Measurements from ENCODE around the gene ATP6AP1. TPM values are rescaled to one million over a fixed set of nuclear protein-coding genes. Genes with fewer than 3 reads are reported as not detected.

ATP6AP1 gene
- total and polyA plus RNA-seq, 9 of the 15 experiments (the other 6 are each of a cell fraction or from before 2014, with no cell fraction given), result 8.3 to 90.5 (median 52.9) TPM

DNA sequence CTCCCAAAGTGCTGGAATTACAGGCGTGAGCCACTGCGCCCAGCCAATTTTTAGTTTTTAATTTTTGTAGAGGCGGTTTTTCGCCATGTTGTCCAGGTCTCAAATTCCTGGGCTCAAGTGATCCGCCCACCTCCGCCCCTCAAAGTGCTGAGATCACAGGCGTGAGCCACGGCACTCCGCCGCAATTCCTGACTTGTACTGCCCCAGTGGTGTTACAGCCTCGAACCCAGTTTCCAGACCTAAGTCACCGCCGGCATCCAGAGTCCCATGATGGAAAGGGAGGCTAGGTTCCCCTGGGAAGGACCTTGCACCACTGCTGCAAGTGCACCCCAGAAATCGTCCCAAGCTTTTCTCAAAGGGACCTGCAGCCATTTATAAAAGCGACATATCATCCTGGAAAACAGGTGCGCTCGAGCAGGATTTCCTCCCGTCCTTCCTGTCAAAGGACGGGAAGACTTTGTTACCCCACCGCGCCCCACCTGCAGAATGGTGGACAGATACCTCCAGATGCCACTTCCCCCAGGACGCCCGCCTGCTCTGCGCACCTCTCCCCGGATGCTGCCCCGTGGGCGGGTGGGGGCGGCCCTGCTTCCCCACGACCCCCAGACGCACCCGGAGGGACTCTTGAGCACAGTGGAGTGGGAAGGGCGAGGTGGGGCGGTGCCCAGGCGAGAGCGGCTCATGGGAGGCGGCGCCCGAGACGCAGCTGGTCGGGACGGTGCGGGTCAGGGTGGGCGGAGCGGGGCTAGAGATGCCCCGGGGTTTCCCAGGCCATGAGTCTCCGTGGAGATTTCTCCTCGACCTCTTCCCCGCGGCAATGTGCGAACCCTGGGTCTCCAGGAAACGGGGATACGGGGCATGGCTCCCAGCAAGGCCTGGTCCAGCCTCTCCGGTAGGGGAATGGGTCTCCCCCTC, 31.2 kb upstream of the ATP6AP1 start (continued):
- TF ChIP-seq, protein P1, sequence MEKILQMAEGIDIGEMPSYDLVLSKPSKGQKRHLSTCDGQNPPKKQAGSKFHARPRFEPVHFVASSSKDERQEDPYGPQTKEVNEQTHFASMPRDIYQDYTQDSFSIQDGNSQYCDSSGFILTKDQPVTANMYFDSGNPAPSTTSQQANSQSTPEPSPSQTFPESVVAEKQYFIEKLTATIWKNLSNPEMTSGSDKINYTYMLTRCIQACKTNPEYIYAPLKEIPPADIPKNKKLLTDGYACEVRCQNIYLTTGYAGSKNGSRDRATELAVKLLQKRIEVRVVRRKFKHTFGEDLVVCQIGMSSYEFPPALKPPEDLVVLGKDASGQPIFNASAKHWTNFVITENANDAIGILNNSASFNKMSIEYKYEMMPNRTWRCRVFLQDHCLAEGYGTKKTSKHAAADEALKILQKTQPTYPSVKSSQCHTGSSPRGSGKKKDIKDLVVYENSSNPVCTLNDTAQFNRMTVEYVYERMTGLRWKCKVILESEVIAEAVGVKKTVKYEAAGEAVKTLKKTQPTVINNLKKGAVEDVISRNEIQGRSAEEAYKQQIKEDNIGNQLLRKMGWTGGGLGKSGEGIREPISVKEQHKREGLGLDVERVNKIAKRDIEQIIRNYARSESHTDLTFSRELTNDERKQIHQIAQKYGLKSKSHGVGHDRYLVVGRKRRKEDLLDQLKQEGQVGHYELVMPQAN (IDR thresholded peaks at IDR 0.05; ENCODE audit: borderline replicate concordance), result 0 out of 2 replicates have a peak, but pooled peaks have one; percentile 9
- TF ChIP-seq ILK (tag; IDR thresholded peaks at IDR 0.05; ENCODE audit: borderline replicate concordance, low read depth) (no peak), SAFB (IDR thresholded peaks at IDR 0.05; ENCODE audit: borderline replicate concordance, low read depth, low read length) (no peak), JUND (IDR thresholded peaks at IDR 0.05; ENCODE audit: borderline replicate concordance, low read depth, low read length) (0 out of 2 replicates have a peak, but pooled peaks have one; percentile 7), JUND (tag; IDR thresholded peaks at IDR 0.05; ENCODE audit: borderline replicate concordance, low read depth, low read length) (no peak; the same call in 2 of the 3 replicates), E2F3 (CRISPR knock-in tag; IDR thresholded peaks at IDR 0.05) (0 out of 2 replicates have a peak, but pooled peaks have one; percentile 5), ETV1 (tag; conservative IDR thresholded peaks at IDR 0.05; ENCODE audit: low read depth) (peak; percentile 42; the same call in 1 of the 2 replicates), CTBP1 (IDR thresholded peaks at IDR 0.05; ENCODE audit: borderline replicate concordance) (peak; percentile 14; the same call in 1 of the 2 replicates)
- TF ChIP-seq, protein P2, sequence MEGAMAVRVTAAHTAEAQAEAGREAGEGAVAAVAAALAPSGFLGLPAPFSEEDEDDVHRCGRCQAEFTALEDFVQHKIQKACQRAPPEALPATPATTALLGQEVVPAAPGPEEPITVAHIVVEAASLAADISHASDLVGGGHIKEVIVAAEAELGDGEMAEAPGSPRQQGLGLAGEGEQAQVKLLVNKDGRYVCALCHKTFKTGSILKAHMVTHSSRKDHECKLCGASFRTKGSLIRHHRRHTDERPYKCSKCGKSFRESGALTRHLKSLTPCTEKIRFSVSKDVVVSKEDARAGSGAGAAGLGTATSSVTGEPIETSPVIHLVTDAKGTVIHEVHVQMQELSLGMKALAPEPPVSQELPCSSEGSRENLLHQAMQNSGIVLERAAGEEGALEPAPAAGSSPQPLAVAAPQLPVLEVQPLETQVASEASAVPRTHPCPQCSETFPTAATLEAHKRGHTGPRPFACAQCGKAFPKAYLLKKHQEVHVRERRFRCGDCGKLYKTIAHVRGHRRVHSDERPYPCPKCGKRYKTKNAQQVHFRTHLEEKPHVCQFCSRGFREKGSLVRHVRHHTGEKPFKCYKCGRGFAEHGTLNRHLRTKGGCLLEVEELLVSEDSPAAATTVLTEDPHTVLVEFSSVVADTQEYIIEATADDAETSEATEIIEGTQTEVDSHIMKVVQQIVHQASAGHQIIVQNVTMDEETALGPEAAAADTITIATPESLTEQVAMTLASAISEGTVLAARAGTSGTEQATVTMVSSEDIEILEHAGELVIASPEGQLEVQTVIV (CRISPR knock-in tag; IDR thresholded peaks at IDR 0.05; ENCODE audit: borderline replicate concordance), result no peak
- TF ChIP-seq, protein P3, sequence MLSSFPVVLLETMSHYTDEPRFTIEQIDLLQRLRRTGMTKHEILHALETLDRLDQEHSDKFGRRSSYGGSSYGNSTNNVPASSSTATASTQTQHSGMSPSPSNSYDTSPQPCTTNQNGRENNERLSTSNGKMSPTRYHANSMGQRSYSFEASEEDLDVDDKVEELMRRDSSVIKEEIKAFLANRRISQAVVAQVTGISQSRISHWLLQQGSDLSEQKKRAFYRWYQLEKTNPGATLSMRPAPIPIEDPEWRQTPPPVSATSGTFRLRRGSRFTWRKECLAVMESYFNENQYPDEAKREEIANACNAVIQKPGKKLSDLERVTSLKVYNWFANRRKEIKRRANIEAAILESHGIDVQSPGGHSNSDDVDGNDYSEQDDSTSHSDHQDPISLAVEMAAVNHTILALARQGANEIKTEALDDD (IDR thresholded peaks at IDR 0.05), result no peak

Data from K562 (cell line).